H9 (cell line): Measurements from ENCODE around the gene TRIM36. TPM values are rescaled to one million over a fixed set of nuclear protein-coding genes. Genes with fewer than 3 reads are reported as not detected.

Experiments used
- DNase-seq: peaks from one replicate; pipeline ENCODE4 v3.0.0-alpha.2; 2017
- H2AFZ ChIP-seq: one replicate; pipeline ENCODE4 v1.6.1; 2013; ENCODE audit warnings: mild to moderate bottlenecking, low read length, control low read depth, moderate library complexity
- H2AK5ac ChIP-seq: 2 replicates; pipeline ENCODE4 v1.6.1; 2013; ENCODE audit warnings: low read length, control low read depth, mixed read lengths; ENCODE audit not compliant: insufficient read length
- H2BK120ac ChIP-seq: one replicate; pipeline ENCODE4 v1.6.1; 2013; ENCODE audit warnings: low read depth, mild to moderate bottlenecking, low read length, control low read depth, inconsistent platforms; ENCODE audit not compliant: poor library complexity, severe bottlenecking
- H2BK12ac ChIP-seq: 2 replicates; pipeline ENCODE4 v1.6.1; 2013; ENCODE audit warnings: low read length, control low read depth, mixed read lengths, low read depth; ENCODE audit not compliant: insufficient read length
- H2BK15ac ChIP-seq: 2 replicates; pipeline ENCODE4 v1.6.1; 2013; ENCODE audit warnings: low read depth, low read length, control low read depth
- H2BK20ac ChIP-seq: one replicate; pipeline ENCODE4 v1.6.1; 2013; ENCODE audit warnings: low read depth, mild to moderate bottlenecking, low read length, control low read depth, inconsistent platforms; ENCODE audit not compliant: poor library complexity, severe bottlenecking
- H2BK5ac ChIP-seq: 2 replicates; pipeline ENCODE4 v1.6.1; 2013; ENCODE audit warnings: low read length, control low read depth, mixed read lengths; ENCODE audit not compliant: insufficient read length
- H3K14ac ChIP-seq: 2 replicates; pipeline ENCODE4 v1.6.1; 2013; ENCODE audit warnings: low read length, control low read depth; ENCODE audit not compliant: insufficient read depth
- H3K18ac ChIP-seq: 2 replicates; pipeline ENCODE4 v1.6.1; 2013; ENCODE audit warnings: low read depth, mild to moderate bottlenecking, mixed read lengths, low read length, control low read depth; ENCODE audit not compliant: insufficient read length
- H3K23ac ChIP-seq: 2 replicates; pipeline ENCODE4 v1.6.1; 2013; ENCODE audit warnings: low read length, control low read depth, mixed read lengths, low read depth; ENCODE audit not compliant: insufficient read length
- H3K23me2 ChIP-seq: 2 replicates; pipeline ENCODE4 v1.6.1; 2013; ENCODE audit warnings: low read depth, mild to moderate bottlenecking, mixed read lengths, low read length, control low read depth; ENCODE audit not compliant: insufficient read length, poor library complexity, severe bottlenecking
- H3K27ac ChIP-seq: 2 replicates; pipeline ENCODE4 v1.5.1; 2013; ENCODE audit warnings: low read length, control low read depth, mixed read lengths, low read depth; ENCODE audit not compliant: insufficient read length
- H3K27me3 ChIP-seq: 2 replicates; pipeline ENCODE4 v1.6.1; 2013; ENCODE audit warnings: low read length, control low read depth, inconsistent platforms; ENCODE audit not compliant: insufficient read depth
- H3K4ac ChIP-seq: 2 replicates; pipeline ENCODE4 v1.6.1; 2013; ENCODE audit warnings: low read depth, mild to moderate bottlenecking, control low read depth, inconsistent platforms, low read length, moderate library complexity
- H3K4me1 ChIP-seq: 2 replicates; pipeline ENCODE4 v1.6.1; 2013; ENCODE audit warnings: low read length, control low read depth, inconsistent platforms; ENCODE audit not compliant: insufficient read depth
- H3K4me2 ChIP-seq: 2 replicates; pipeline ENCODE4 v1.6.1; 2013; ENCODE audit warnings: low read length, control low read depth, mixed read lengths; ENCODE audit not compliant: insufficient read length, insufficient read depth
- H3K56ac ChIP-seq: 2 replicates; pipeline ENCODE4 v1.6.1; 2013; ENCODE audit warnings: low read depth, mild to moderate bottlenecking, mixed read lengths, low read length, control low read depth; ENCODE audit not compliant: insufficient read length
- H3K79me1 ChIP-seq: 2 replicates; pipeline ENCODE4 v1.6.1; 2013; ENCODE audit warnings: low read depth, mild to moderate bottlenecking, moderate library complexity, low read length, control low read depth, inconsistent platforms; ENCODE audit not compliant: insufficient read depth, poor library complexity, severe bottlenecking
- H3K79me2 ChIP-seq: 2 replicates; pipeline ENCODE4 v1.6.1; 2013; ENCODE audit warnings: low read length, control low read depth, inconsistent platforms; ENCODE audit not compliant: insufficient read depth
- H3K9ac ChIP-seq: 2 replicates; pipeline ENCODE4 v1.6.1; 2013; ENCODE audit warnings: low read length, control low read depth, mixed read lengths; ENCODE audit not compliant: insufficient read length; ENCODE audit errors: extremely low read depth
- H3K9me3 ChIP-seq: one replicate; pipeline ENCODE4 v1.6.1; 2013; ENCODE audit warnings: low read depth, low read length, inconsistent platforms; ENCODE audit not compliant: control insufficient read depth
- H3T11ph ChIP-seq: one replicate; pipeline ENCODE4 v1.6.1; 2013; ENCODE audit warnings: mild to moderate bottlenecking, low read length, control low read depth, inconsistent platforms
- H4K20me1 ChIP-seq: one replicate; pipeline ENCODE4 v1.6.1; 2013; ENCODE audit not compliant: control insufficient read depth, insufficient read length, insufficient read depth
- H4K5ac ChIP-seq: 2 replicates; pipeline ENCODE4 v1.6.1; 2013; ENCODE audit warnings: low read depth, mild to moderate bottlenecking, mixed read lengths, low read length, control low read depth; ENCODE audit not compliant: insufficient read length
- H4K8ac ChIP-seq: replicated peaks from 2 replicates; pipeline ENCODE4 v1.6.1; 2013; ENCODE audit warnings: low read length, control low read depth, mixed read lengths, low read depth; ENCODE audit not compliant: insufficient read length
- H4K91ac ChIP-seq: 2 replicates; pipeline ENCODE4 v1.6.1; 2013; ENCODE audit warnings: low read depth, mild to moderate bottlenecking, moderate library complexity, mixed read lengths, low read length, control low read depth; ENCODE audit not compliant: insufficient read length
- H3K27ac Mint-ChIP-seq, 3 experiments: 2 replicates in 2 of 3; 3 replicates in 1 of 3; pipeline ENCODE4 v1.8.0; 2020 to 2021; ENCODE audit warnings: mixed read lengths in 3 of 3, mild to moderate bottlenecking in 1 of 3, moderate library complexity in 1 of 3
- H3K27me3 Mint-ChIP-seq: 2 replicates; pipeline ENCODE4 v1.8.0; 2021; ENCODE audit warnings: low read depth, mild to moderate bottlenecking, moderate library complexity, mixed read lengths
- H3K36me3 Mint-ChIP-seq, 3 experiments: 2 replicates in 2 of 3; 3 replicates in 1 of 3; pipeline ENCODE4 v1.8.0; 2020 to 2021; ENCODE audit warnings: low read depth in 3 of 3, mixed read lengths in 3 of 3; ENCODE audit not compliant: insufficient read depth in 1 of 3
- H3K4me1 Mint-ChIP-seq, 2 experiments: 2 replicates each; pipeline ENCODE4 v1.8.0; 2020; ENCODE audit warnings: mixed read lengths in 2 of 2
- H3K4me3 Mint-ChIP-seq, 2 experiments: 2 replicates in 1 of 2; 3 replicates in 1 of 2; pipeline ENCODE4 v1.8.0; 2020 to 2021; ENCODE audit warnings: mild to moderate bottlenecking in 2 of 2, mixed read lengths in 2 of 2, moderate library complexity in 1 of 2
- H3K9me3 Mint-ChIP-seq, 2 experiments: 2 replicates in 1 of 2; 3 replicates in 1 of 2; pipeline ENCODE4 v1.8.0; 2020; ENCODE audit warnings: mild to moderate bottlenecking in 2 of 2, mixed read lengths in 2 of 2, moderate library complexity in 1 of 2
- WGBS: extraction: QIAGEN DNeasy Blood & Tissue Kit; methylation state at CpG from one replicate; pipeline ENCODE4 v1.1.7; 2013; ENCODE audit warnings: missing lambda C conversion rate, low lambda C conversion rate, mixed read lengths; ENCODE audit not compliant: insufficient read length; ENCODE audit errors: extremely low coverage; 5-methylcytosine and 5-hydroxymethylcytosine counted together
- total RNA-seq: library from RNA; stranded (reverse); gene quantifications from 2 replicates; pipeline ENCODE4 v1.2.1, GENCODE V29; 2021
- TF ChIP-seq, protein P1 (sequence below): fragments of 200-600 bp; sonication (generic); conservative IDR thresholded peaks from 3 replicates; pipeline ENCODE4 v1.8.0; 2021; ENCODE audit warnings: antibody characterized with exemption, mild to moderate bottlenecking

The TRIM36 gene
- total RNA-seq, 1 experiment from 2014 or later: 14.6 TPM

DNA sequence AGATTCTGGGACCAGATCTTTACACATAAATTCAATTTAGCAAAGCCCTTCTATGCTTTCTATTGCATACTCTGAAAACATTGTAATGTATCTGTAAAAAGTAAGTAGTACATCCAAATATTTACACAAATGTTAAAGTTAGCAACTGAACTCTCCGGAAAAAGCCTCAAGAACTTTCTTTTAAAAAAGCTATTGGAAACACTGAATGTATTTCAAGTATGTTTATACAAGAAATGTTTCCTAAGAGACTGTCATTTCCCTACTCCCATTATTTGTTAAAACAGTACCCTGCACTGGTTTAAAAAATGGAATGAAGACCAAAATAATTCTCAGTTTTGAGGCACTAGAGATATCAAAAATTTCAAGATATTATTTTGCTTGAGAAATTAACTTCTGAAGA lies 44.8 kb upstream of the TRIM36 start:
- H3K79me1 ChIP-seq: no peaks in the 10 kb centered on the region
- H3T11ph ChIP-seq: no peak overlapping the region
- no peak overlapping the region for H2BK20ac ChIP-seq
- H4K8ac ChIP-seq: no peak overlapping the region
- peaks cover under 1 to 20% (median 14%) of the 10 kb centered on the region in 3 experiments; a peak in 6 of 7 replicates for H3K36me3 Mint-ChIP-seq
- WGBS: no CpG with 5 or more reads among the region's 1 CpG
- no peak overlapping the region for H3K14ac ChIP-seq
- H3K23ac ChIP-seq: no peak overlapping the region
- no peaks in the 10 kb centered on the region for H3K4me1 Mint-ChIP-seq
- H2BK12ac ChIP-seq: no peak overlapping the region
- H3K9me3 Mint-ChIP-seq: no peaks in the 10 kb centered on the region
- no peak overlapping the region for H2AFZ ChIP-seq
- no peak overlapping the region for H3K27ac Mint-ChIP-seq
- no peaks in the 10 kb centered on the region for H3K79me2 ChIP-seq
- H4K5ac ChIP-seq: no peak overlapping the region
- no peak overlapping the region for H2BK5ac ChIP-seq
- H3K9ac ChIP-seq: no peak overlapping the region
- H3K18ac ChIP-seq: no peak overlapping the region
- TF ChIP-seq, protein P1, sequence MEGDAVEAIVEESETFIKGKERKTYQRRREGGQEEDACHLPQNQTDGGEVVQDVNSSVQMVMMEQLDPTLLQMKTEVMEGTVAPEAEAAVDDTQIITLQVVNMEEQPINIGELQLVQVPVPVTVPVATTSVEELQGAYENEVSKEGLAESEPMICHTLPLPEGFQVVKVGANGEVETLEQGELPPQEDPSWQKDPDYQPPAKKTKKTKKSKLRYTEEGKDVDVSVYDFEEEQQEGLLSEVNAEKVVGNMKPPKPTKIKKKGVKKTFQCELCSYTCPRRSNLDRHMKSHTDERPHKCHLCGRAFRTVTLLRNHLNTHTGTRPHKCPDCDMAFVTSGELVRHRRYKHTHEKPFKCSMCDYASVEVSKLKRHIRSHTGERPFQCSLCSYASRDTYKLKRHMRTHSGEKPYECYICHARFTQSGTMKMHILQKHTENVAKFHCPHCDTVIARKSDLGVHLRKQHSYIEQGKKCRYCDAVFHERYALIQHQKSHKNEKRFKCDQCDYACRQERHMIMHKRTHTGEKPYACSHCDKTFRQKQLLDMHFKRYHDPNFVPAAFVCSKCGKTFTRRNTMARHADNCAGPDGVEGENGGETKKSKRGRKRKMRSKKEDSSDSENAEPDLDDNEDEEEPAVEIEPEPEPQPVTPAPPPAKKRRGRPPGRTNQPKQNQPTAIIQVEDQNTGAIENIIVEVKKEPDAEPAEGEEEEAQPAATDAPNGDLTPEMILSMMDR: no peak
- DNase-seq: no peak
- no peak overlapping the region for H4K91ac ChIP-seq
- no peak overlapping the region for H2BK120ac ChIP-seq
- H3K4me1 ChIP-seq: no peaks in the 10 kb centered on the region
- no peaks in the 10 kb centered on the region for H4K20me1 ChIP-seq
- no peak overlapping the region for H3K4ac ChIP-seq
- no peak overlapping the region for H2AK5ac ChIP-seq
- H3K9me3 ChIP-seq: no peaks in the 10 kb centered on the region
- H2BK15ac ChIP-seq: no peak overlapping the region
- no peak overlapping the region for H3K27ac ChIP-seq
- no peak overlapping the region for H3K4me2 ChIP-seq
- H3K27me3 Mint-ChIP-seq: no peaks in the 10 kb centered on the region
- no peak overlapping the region for H3K56ac ChIP-seq
- H3K27me3 ChIP-seq: no peaks in the 10 kb centered on the region
- no peak overlapping the region for H3K4me3 Mint-ChIP-seq
- H3K23me2 ChIP-seq: no peaks in the 10 kb centered on the region
